Immature natural killer cell (primary cell): ENCODE measurements around the gene ZNF629. TPM values are rescaled to one million over a fixed set of nuclear protein-coding genes. Genes with fewer than 3 reads are reported as not detected.

ENCODE experiments used
- polyA plus RNA-seq, 3 donors: library from polyadenylated mRNA; unstranded; fragments of 300-500 nt; fragmentation: Illumina TruSeq; gene quantifications; one replicate each; pipeline ENCODE4 v1.2.3, GENCODE V29; 2021

Gene ZNF629
- polyA plus RNA-seq, 3 donors from 2014 or later: 0.09 to 1.1 (median 0.16) TPM

Other genes starting within 250 kb of the ZNF629 start
- gene ZNF764, start 228.8 kb downstream of the ZNF629 start, polyA plus RNA-seq: 1 to 10 TPM; 1.3 to 6.3 (median 2.3) TPM
- 10 to 100 TPM; 31.9 to 39.0 (median 33.6) TPM for gene ZNF688, start 215.5 kb downstream of the ZNF629 start, polyA plus RNA-seq
- gene ZNF785, start 201.5 kb downstream of the ZNF629 start, polyA plus RNA-seq: 1 to 10 TPM; 1.2 to 3.3 (median 1.9) TPM
- 10 to 100 TPM in 1 of 3 donors, 1 to 10 TPM in 2; 7.5 to 14.7 (median 8.4) TPM for gene ZNF689, start 176.8 kb downstream of the ZNF629 start, polyA plus RNA-seq
- 10 to 100 TPM; 10.6 to 29.5 (median 12.9) TPM for gene PRR14, start 136.2 kb downstream of the ZNF629 start, polyA plus RNA-seq
- gene FBRS, start 128.8 kb downstream of the ZNF629 start, polyA plus RNA-seq: 1 to 10 TPM in 2 of 3 donors, under 1 TPM in 1; 0.06 to 5.5 (median 1.9) TPM
- 10 to 100 TPM in 1 of 3 donors, 1 to 10 TPM in 2; 1.9 to 38.9 (median 2.8) TPM for gene SRCAP, start 88.0 kb downstream of the ZNF629 start, polyA plus RNA-seq
- 10 to 100 TPM; 49.2 to 91.0 (median 62.7) TPM for gene PHKG2, start 38.8 kb downstream of the ZNF629 start, polyA plus RNA-seq
- 1 to 10 TPM in 1 of 3 donors, under 1 TPM in 1, not detected in 1; 0.76 to 1.0 TPM for gene CFAP119, start 25.1 kb downstream of the ZNF629 start, polyA plus RNA-seq
- 10 to 100 TPM; 19.3 to 87.3 (median 24.6) TPM for gene RNF40, start 24.9 kb downstream of the ZNF629 start, polyA plus RNA-seq
- gene BCL7C, start 106.9 kb upstream of the ZNF629 start, polyA plus RNA-seq: 10 to 100 TPM; 44.5 to 80.0 (median 60.7) TPM
- gene CTF1, start 109.4 kb upstream of the ZNF629 start, polyA plus RNA-seq: not detected
- gene FBXL19, start 136.4 kb upstream of the ZNF629 start, polyA plus RNA-seq: 1 to 10 TPM in 1 of 3 donors, under 1 TPM in 2; 0.18 to 1.1 (median 0.22) TPM
- gene ORAI3, start 161.9 kb upstream of the ZNF629 start, polyA plus RNA-seq: 10 to 100 TPM; 31.4 to 50.0 (median 40.3) TPM
- gene SETD1A, start 170.5 kb upstream of the ZNF629 start, polyA plus RNA-seq: 1 to 10 TPM in 2 of 3 donors, not detected in 1; 1.8 to 2.4 TPM
- gene HSD3B7, start 198.0 kb upstream of the ZNF629 start, polyA plus RNA-seq: not detected
- not detected for gene STX1B, start 223.4 kb upstream of the ZNF629 start, polyA plus RNA-seq
- gene STX4, start 246.4 kb upstream of the ZNF629 start, polyA plus RNA-seq: 10 to 100 TPM; 31.3 to 46.4 (median 33.3) TPM